ENCODE results near the gene TBX6. TPM values are rescaled to one million over a fixed set of nuclear protein-coding genes. Genes with fewer than 3 reads are reported as not detected.
"Not testable (repeated sequence)": the region's sequence is repeated elsewhere in the genome, so short reads cannot be mapped to it uniquely, and the experiment has no call there.

TBX6 gene
- total RNA-seq, 6 experiments from 2014 or later: 0.37 to 0.68 (median 0.42) TPM

GRCh38 chr16:30049871-30050270, 41.9 kb downstream of the TBX6 start:
- peaks cover 0 to 4% (median 0%) of the 10 kb centered on the region in 4 donors for H3K4me1 ChIP-seq
- 93% methylated on average over 5 of the region's 8 CpGs for WGBS (ENCODE audit: insufficient coverage, low coverage, low lambda C conversion rate, missing lambda C conversion rate)
- H3K9me3 ChIP-seq: no peaks in the 10 kb centered on the region
- no peak overlapping the region for H3K4me3 ChIP-seq
- DNase-seq: no peak
- intact Hi-C loops (cut with DNase I): no loop called here
- no peaks in the 10 kb centered on the region for H3K27me3 ChIP-seq
- H3K27ac ChIP-seq: no peak overlapping the region
- no peak for ATAC-seq
- H3K36me3 ChIP-seq: no peaks in the 10 kb centered on the region
- no peak for TF ChIP-seq POLR2A (IDR thresholded peaks at IDR 0.05)
- TF ChIP-seq, protein P1, sequence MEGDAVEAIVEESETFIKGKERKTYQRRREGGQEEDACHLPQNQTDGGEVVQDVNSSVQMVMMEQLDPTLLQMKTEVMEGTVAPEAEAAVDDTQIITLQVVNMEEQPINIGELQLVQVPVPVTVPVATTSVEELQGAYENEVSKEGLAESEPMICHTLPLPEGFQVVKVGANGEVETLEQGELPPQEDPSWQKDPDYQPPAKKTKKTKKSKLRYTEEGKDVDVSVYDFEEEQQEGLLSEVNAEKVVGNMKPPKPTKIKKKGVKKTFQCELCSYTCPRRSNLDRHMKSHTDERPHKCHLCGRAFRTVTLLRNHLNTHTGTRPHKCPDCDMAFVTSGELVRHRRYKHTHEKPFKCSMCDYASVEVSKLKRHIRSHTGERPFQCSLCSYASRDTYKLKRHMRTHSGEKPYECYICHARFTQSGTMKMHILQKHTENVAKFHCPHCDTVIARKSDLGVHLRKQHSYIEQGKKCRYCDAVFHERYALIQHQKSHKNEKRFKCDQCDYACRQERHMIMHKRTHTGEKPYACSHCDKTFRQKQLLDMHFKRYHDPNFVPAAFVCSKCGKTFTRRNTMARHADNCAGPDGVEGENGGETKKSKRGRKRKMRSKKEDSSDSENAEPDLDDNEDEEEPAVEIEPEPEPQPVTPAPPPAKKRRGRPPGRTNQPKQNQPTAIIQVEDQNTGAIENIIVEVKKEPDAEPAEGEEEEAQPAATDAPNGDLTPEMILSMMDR (IDR thresholded peaks at IDR 0.05): no peak

GRCh38 chr16:30046588-30046987, 45.1 kb downstream of the TBX6 start:
- Histone ChIP-seq H3K4me3 (no peak overlapping the region), H3K4me1 (no peaks in the 10 kb centered on the region), H3K27me3 (no peaks in the 10 kb centered on the region), H3K27ac (no peak overlapping the region), H3K9me3 (no peaks in the 10 kb centered on the region), H3K36me3 (no peaks in the 10 kb centered on the region)
- ATAC-seq (no peak), DNase-seq (no peak)
- 100% methylated on average over 1 of the region's 1 CpG for WGBS (ENCODE audit: insufficient coverage, low coverage, low lambda C conversion rate, missing lambda C conversion rate)
- intact Hi-C loops (cut with DNase I): no loop called here
- no peak for TF ChIP-seq POLR2A (IDR thresholded peaks at IDR 0.05)
- TF ChIP-seq, protein P1 (IDR thresholded peaks at IDR 0.05): no peak

DNA sequence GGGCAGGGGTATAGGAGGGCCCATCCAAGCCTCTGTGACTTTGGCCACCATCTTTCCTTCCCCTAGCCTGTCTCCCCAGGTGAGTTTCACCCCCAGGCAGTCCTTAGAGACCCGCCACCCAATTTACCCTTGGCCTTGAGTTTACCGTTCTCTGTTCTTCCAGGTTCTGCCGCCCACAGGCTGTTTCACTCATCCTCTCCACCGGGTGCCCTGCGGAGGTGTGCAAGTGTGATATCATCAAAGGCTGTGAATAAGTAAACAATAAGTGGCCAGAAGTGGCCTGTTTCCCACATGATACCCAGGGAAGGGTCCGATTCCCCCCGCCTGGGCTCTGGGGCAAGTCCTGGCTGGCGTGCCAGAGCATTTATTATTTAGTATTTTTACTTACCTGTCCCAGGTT, 45.5 kb downstream of the TBX6 start:
- ATAC-seq: no peak
- no peaks in the 10 kb centered on the region for H3K4me1 ChIP-seq
- no peak for DNase-seq
- H3K27me3 ChIP-seq: no peaks in the 10 kb centered on the region
- no peaks in the 10 kb centered on the region for H3K36me3 ChIP-seq
- H3K9me3 ChIP-seq: no peaks in the 10 kb centered on the region
- TF ChIP-seq, protein P1 (IDR thresholded peaks at IDR 0.05): no peak
- TF ChIP-seq POLR2A (IDR thresholded peaks at IDR 0.05): no peak
- 58% methylated on average over 6 of the region's 8 CpGs for whole genome bisulfite sequencing (ENCODE audit: insufficient coverage, low coverage, low lambda C conversion rate, missing lambda C conversion rate)
- H3K4me3 ChIP-seq: no peak overlapping the region
- intact Hi-C loops (cut with DNase I): no loop called here
- no peak overlapping the region for H3K27ac ChIP-seq

DNA sequence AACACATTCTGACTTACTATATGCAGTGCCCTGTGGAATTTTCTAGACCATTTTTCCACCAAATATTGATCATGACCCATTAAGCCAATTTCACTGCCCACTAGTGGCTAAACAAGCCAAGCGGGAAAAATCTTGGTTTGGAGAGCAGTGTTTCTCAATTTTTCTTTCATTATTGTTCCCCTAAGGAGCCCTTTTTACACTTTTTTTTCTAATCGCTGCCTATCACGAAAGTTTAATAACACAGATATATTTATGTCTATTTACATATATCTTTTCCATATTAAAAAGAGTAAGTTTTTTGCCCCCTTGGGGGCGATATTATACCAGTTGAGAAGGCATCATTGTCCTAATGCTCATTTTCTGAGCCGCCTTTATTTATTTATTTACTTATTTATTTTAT, 49.9 kb downstream of the TBX6 start:
- DNase-seq (no peak), ATAC-seq (peak in 2 of 4 donors; percentile 47 to 49)
- Histone ChIP-seq H3K36me3 (no peaks in the 10 kb centered on the region), H3K9me3 (no peaks in the 10 kb centered on the region), H3K27ac (no peak overlapping the region), H3K27me3 (no peaks in the 10 kb centered on the region), H3K4me3 (no peak overlapping the region), H3K4me1 (no peaks in the 10 kb centered on the region)
- no peak for TF ChIP-seq POLR2A (IDR thresholded peaks at IDR 0.05)
- TF ChIP-seq, protein P1 (IDR thresholded peaks at IDR 0.05): peak; percentile 22 to 59 (median 48)
- WGBS (ENCODE audit: insufficient coverage, low coverage, low lambda C conversion rate, missing lambda C conversion rate): 15% methylated on average over 5 of the region's 5 CpGs
- intact Hi-C loops (cut with DNase I): no loop called here

DNA sequence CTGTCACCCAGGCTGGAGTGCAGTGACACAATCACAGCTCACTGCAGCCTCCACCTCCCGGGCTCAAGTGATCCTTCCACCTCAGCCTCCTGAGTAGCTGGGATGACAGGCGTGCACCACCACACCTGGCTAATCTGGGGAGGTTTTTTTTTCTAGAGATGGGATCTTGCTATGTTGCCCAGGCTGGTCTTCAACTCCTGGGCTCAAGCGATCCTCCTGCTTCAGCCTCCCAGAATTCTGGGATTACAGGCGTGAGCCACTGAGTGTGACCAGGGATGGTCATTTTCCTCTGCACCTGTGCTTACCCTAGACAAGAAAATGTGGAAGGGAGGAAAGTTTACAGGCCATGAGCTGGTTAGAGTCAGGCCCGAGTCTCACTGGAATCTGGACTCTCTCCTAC, 51.0 kb downstream of the TBX6 start:
- H3K27ac ChIP-seq; H3K4me1 ChIP-seq; ATAC-seq; H3K9me3 ChIP-seq; intact Hi-C loops (cut with DNase I); H3K27me3 ChIP-seq; H3K36me3 ChIP-seq; DNase-seq; H3K4me3 ChIP-seq: not testable (repeated sequence)
- WGBS (ENCODE audit: insufficient coverage, low coverage, low lambda C conversion rate, missing lambda C conversion rate): 89% methylated on average over 5 of the region's 5 CpGs
